ENCODE data around the gene COL4A4.

DNA sequence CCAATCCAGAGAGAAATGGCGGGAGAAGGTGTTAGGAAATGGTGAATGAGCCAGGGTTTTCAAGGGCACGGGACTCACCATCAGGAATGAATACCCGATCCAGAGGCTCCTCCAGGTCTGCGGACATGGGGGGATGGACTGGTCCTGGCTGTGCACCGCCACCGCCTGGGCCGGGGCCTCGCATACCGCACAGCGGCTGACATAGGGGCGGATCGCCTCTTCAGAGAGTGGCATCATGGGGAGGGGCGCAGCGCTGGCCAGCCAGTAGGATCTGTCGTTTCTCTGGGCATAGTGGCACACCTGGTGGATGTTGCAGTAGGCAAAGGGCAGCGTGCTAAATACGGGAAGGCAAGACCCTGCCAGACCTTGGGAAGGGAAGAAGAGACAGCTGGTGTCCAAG is 156.1 kb downstream of the COL4A4 start:
- TF ChIP-seq EP300 (IDR thresholded peaks at IDR 0.05) (no peak), POLR2A (IDR thresholded peaks at IDR 0.05) (no peak)
- TF ChIP-seq, protein P1, sequence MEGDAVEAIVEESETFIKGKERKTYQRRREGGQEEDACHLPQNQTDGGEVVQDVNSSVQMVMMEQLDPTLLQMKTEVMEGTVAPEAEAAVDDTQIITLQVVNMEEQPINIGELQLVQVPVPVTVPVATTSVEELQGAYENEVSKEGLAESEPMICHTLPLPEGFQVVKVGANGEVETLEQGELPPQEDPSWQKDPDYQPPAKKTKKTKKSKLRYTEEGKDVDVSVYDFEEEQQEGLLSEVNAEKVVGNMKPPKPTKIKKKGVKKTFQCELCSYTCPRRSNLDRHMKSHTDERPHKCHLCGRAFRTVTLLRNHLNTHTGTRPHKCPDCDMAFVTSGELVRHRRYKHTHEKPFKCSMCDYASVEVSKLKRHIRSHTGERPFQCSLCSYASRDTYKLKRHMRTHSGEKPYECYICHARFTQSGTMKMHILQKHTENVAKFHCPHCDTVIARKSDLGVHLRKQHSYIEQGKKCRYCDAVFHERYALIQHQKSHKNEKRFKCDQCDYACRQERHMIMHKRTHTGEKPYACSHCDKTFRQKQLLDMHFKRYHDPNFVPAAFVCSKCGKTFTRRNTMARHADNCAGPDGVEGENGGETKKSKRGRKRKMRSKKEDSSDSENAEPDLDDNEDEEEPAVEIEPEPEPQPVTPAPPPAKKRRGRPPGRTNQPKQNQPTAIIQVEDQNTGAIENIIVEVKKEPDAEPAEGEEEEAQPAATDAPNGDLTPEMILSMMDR (IDR thresholded peaks at IDR 0.05): no peak

Measured in tibial nerve (tissue), 4 donors.